Thyroid gland (tissue), 4 donors: Measurements from ENCODE around the gene SLC30A7.

Source experiments
- POLR2A ChIP-seq, 2 donors: fragments of 450-650 bp; IDR thresholded peaks; one replicate each; pipeline ENCODE4 v1.6.1; 2017; ENCODE audit warnings: antibody characterized with exemption in 2 of 2, mild to moderate bottlenecking in 2 of 2, moderate library complexity in 1 of 2
- TF ChIP-seq, protein P1 (sequence below), 6 experiments: fragments of 200-600 bp in 3 of 6; fragments of 450-650 bp in 3 of 6; sonication (generic) in 3 of 6; IDR thresholded peaks; one replicate each; pipeline ENCODE4 v1.5.1; 2016 to 2019; ENCODE audit warnings: antibody characterized with exemption in 6 of 6, mild to moderate bottlenecking in 2 of 6, inconsistent platforms in 1 of 6, moderate library complexity in 1 of 6

- TF ChIP-seq, protein P1, sequence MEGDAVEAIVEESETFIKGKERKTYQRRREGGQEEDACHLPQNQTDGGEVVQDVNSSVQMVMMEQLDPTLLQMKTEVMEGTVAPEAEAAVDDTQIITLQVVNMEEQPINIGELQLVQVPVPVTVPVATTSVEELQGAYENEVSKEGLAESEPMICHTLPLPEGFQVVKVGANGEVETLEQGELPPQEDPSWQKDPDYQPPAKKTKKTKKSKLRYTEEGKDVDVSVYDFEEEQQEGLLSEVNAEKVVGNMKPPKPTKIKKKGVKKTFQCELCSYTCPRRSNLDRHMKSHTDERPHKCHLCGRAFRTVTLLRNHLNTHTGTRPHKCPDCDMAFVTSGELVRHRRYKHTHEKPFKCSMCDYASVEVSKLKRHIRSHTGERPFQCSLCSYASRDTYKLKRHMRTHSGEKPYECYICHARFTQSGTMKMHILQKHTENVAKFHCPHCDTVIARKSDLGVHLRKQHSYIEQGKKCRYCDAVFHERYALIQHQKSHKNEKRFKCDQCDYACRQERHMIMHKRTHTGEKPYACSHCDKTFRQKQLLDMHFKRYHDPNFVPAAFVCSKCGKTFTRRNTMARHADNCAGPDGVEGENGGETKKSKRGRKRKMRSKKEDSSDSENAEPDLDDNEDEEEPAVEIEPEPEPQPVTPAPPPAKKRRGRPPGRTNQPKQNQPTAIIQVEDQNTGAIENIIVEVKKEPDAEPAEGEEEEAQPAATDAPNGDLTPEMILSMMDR (IDR thresholded peaks at IDR 0.05): no peak
- TF ChIP-seq POLR2A (IDR thresholded peaks at IDR 0.05): no peak
These were observed 46.6 kb downstream of the SLC30A7 start for GRCh38 chr1:100942304-100943046.
